Mesenchymal stem cell (in vitro differentiated cells and primary cell): ENCODE results near the gene KIF21A.
A peak's percentile ranks its signal among the peaks of the same experiment; 100 is the strongest.

Experiments
- DNase-seq: peaks from one replicate; pipeline ENCODE4 v3.0.0-alpha.2; 2013
- H2AFZ ChIP-seq: one replicate; pipeline ENCODE4 v1.6.1; 2013; ENCODE audit warnings: low read depth, mild to moderate bottlenecking, control low read depth, inconsistent platforms, low read length, moderate library complexity
- H2AK5ac ChIP-seq: 2 replicates; pipeline ENCODE4 v1.6.1; 2013; ENCODE audit warnings: low read length, moderate library complexity, mild to moderate bottlenecking, inconsistent platforms; ENCODE audit not compliant: severe bottlenecking
- H2BK120ac ChIP-seq: one replicate; pipeline ENCODE4 v1.6.1; 2013; ENCODE audit warnings: low read depth, mild to moderate bottlenecking, inconsistent platforms, low read length, moderate library complexity
- H2BK12ac ChIP-seq, 2 experiments: one replicate each; pipeline ENCODE4 v1.6.1; 2013; ENCODE audit warnings: inconsistent platforms in 2 of 2, low read length in 2 of 2, mild to moderate bottlenecking in 2 of 2, moderate library complexity in 2 of 2, control low read depth in 1 of 2
- H2BK15ac ChIP-seq: one replicate; pipeline ENCODE4 v1.6.1; 2013; ENCODE audit warnings: mild to moderate bottlenecking, low read depth, inconsistent platforms; ENCODE audit not compliant: poor library complexity, severe bottlenecking
- H2BK5ac ChIP-seq: 2 replicates; pipeline ENCODE4 v1.6.1; 2013; ENCODE audit warnings: low read depth, mild to moderate bottlenecking, low read length, control low read depth, inconsistent platforms; ENCODE audit not compliant: poor library complexity, severe bottlenecking
- H3K14ac ChIP-seq, 2 experiments: one replicate each; pipeline ENCODE4 v1.6.1; 2013; ENCODE audit warnings: inconsistent platforms in 2 of 2, low read length in 2 of 2, control low read depth in 1 of 2, mild to moderate bottlenecking in 1 of 2, moderate library complexity in 1 of 2
- H3K18ac ChIP-seq, 2 experiments: one replicate each; pipeline ENCODE4 v1.6.1; 2013; ENCODE audit warnings: inconsistent platforms in 2 of 2, low read length in 2 of 2, control low read depth in 1 of 2, low read depth in 1 of 2, mild to moderate bottlenecking in 1 of 2
- H3K23ac ChIP-seq, 2 experiments: one replicate each; pipeline ENCODE4 v1.6.1; 2013; ENCODE audit warnings: inconsistent platforms in 2 of 2, low read length in 2 of 2, mild to moderate bottlenecking in 2 of 2, moderate library complexity in 2 of 2, control low read depth in 1 of 2
- H3K27ac ChIP-seq: 2 replicates; pipeline ENCODE4 v1.5.1; 2013; ENCODE audit warnings: mild to moderate bottlenecking, moderate library complexity, low read length, control low read depth, inconsistent platforms; ENCODE audit not compliant: poor library complexity, severe bottlenecking
- H3K27me3 ChIP-seq, 2 experiments: 2 replicates each; pipeline versions ENCODE4 v1.6.1 to v1.7.0; 2013; ENCODE audit warnings: low read length in 2 of 2, mild to moderate bottlenecking in 2 of 2, moderate library complexity in 2 of 2, control low read depth in 1 of 2, inconsistent platforms in 1 of 2; ENCODE audit not compliant: control insufficient read depth in 1 of 2, insufficient read depth in 1 of 2
- H3K36me3 ChIP-seq, 2 experiments: 2 replicates each; pipeline versions ENCODE4 v1.6.1 to v1.7.0; 2013; ENCODE audit warnings: low read length in 2 of 2, control low read depth in 1 of 2, inconsistent platforms in 1 of 2, low read depth in 1 of 2, mild to moderate bottlenecking in 1 of 2; ENCODE audit not compliant: insufficient read depth in 2 of 2, control insufficient read depth in 1 of 2
- H3K4ac ChIP-seq, 2 experiments: one replicate each; pipeline ENCODE4 v1.6.1; 2013; ENCODE audit warnings: inconsistent platforms in 2 of 2, low read length in 2 of 2, mild to moderate bottlenecking in 2 of 2, moderate library complexity in 2 of 2, control low read depth in 1 of 2, low read depth in 1 of 2
- H3K4me1 ChIP-seq: 2 replicates; pipeline ENCODE4 v1.6.1; 2013; ENCODE audit warnings: low read depth, low read length, control low read depth; ENCODE audit not compliant: control insufficient read depth, insufficient read depth
- H3K4me2 ChIP-seq: 2 replicates; pipeline ENCODE4 v1.6.1; 2013; ENCODE audit warnings: low read length, mild to moderate bottlenecking, inconsistent platforms; ENCODE audit not compliant: poor library complexity, severe bottlenecking
- H3K4me3 ChIP-seq, 2 experiments: 2 replicates each; pipeline versions ENCODE4 v1.5.1 to v1.7.0; 2013; ENCODE audit warnings: low read length in 2 of 2, mild to moderate bottlenecking in 2 of 2, control low read depth in 1 of 2, low read depth in 1 of 2; ENCODE audit not compliant: insufficient read depth in 1 of 2
- H3K79me1 ChIP-seq: replicated peaks from 2 replicates; pipeline ENCODE4 v1.6.1; 2013; ENCODE audit warnings: mild to moderate bottlenecking, control low read depth, low read length, inconsistent platforms; ENCODE audit not compliant: poor library complexity, severe bottlenecking
- H3K9ac ChIP-seq: 2 replicates; pipeline ENCODE4 v1.7.0; 2013; ENCODE audit warnings: mild to moderate bottlenecking, low read length, moderate library complexity
- H3K9me3 ChIP-seq: 2 replicates; pipeline ENCODE4 v1.7.0; 2013; ENCODE audit warnings: mild to moderate bottlenecking, low read length; ENCODE audit not compliant: control insufficient read depth
- H4K8ac ChIP-seq: one replicate; pipeline ENCODE4 v1.6.1; 2013; ENCODE audit warnings: inconsistent platforms, mild to moderate bottlenecking, low read length, moderate library complexity
- H4K91ac ChIP-seq: one replicate; pipeline ENCODE4 v1.6.1; 2013; ENCODE audit warnings: mild to moderate bottlenecking, low read length, inconsistent platforms
- WGBS: methylation state at CpG from one replicate; pipeline ENCODE4 v1.1.7; 2013; ENCODE audit warnings: mixed read lengths; 5-methylcytosine and 5-hydroxymethylcytosine counted together

Gene KIF21A

GRCh38 chr12:39309516-39309915 is 133.4 kb downstream of the KIF21A start:
- Histone ChIP-seq H3K9ac (no peak overlapping the region), H2BK120ac (no peak overlapping the region), H2AK5ac (no peak overlapping the region), H2AFZ (no peak overlapping the region), H2BK15ac (no peak overlapping the region), H3K4me2 (no peak overlapping the region), H2BK5ac (no peak overlapping the region), H3K4me3 (no peak overlapping the region), H4K8ac (no peak overlapping the region), H3K36me3 (peaks cover 0 to 3% of the 10 kb centered on the region in 2 experiments), H4K91ac (no peak overlapping the region), H3K27me3 (no peaks in the 10 kb centered on the region), H3K23ac (no peak overlapping the region), H2BK12ac (no peak overlapping the region), H3K4ac (no peak overlapping the region), H3K4me1 (no peaks in the 10 kb centered on the region), H3K27ac (no peak overlapping the region), H3K14ac (no peak overlapping the region), H3K9me3 (no peaks in the 10 kb centered on the region), H3K79me1 (no peaks in the 10 kb centered on the region), H3K18ac (no peak overlapping the region)
- no peak for DNase-seq
- 83% methylated on average over 3 of the region's 4 CpGs for WGBS

- Histone ChIP-seq H3K27me3 (no peaks in the 10 kb centered on the region), H2BK5ac (no peak overlapping the region), H2BK15ac (no peak overlapping the region), H3K36me3 (peaks cover 0 to 3% of the 10 kb centered on the region in 2 experiments), H3K4me1 (no peaks in the 10 kb centered on the region), H2BK12ac (no peak overlapping the region), H3K23ac (no peak overlapping the region), H3K79me1 (no peaks in the 10 kb centered on the region), H3K4ac (no peak overlapping the region), H2AFZ (no peak overlapping the region), H3K18ac (no peak overlapping the region), H3K14ac (no peak overlapping the region), H2AK5ac (no peak overlapping the region), H3K9me3 (no peaks in the 10 kb centered on the region), H4K91ac (no peak overlapping the region), H3K4me2 (no peak overlapping the region), H4K8ac (no peak overlapping the region), H3K4me3 (no peak overlapping the region), H3K27ac (no peak overlapping the region), H2BK120ac (peak overlapping the region; percentile 34), H3K9ac (no peak overlapping the region)
- no peak for DNase-seq
Observed at GRCh38 chr12:39301422-39301821, 141.5 kb downstream of the KIF21A start.

GRCh38 chr12:39300799-39301198 is 142.1 kb downstream of the KIF21A start:
- Histone ChIP-seq H3K14ac (no peak overlapping the region), H3K27ac (no peak overlapping the region), H3K4ac (no peak overlapping the region), H3K4me3 (no peak overlapping the region), H2BK5ac (no peak overlapping the region), H3K79me1 (no peaks in the 10 kb centered on the region), H4K91ac (no peak overlapping the region), H3K9ac (no peak overlapping the region), H2BK12ac (no peak overlapping the region), H3K36me3 (peaks cover 0 to under 1% of the 10 kb centered on the region in 2 experiments), H2AK5ac (no peak overlapping the region), H3K23ac (no peak overlapping the region), H3K4me2 (no peak overlapping the region), H3K4me1 (no peaks in the 10 kb centered on the region), H2BK15ac (no peak overlapping the region), H2BK120ac (no peak overlapping the region), H3K9me3 (no peaks in the 10 kb centered on the region), H3K27me3 (no peaks in the 10 kb centered on the region), H2AFZ (no peak overlapping the region), H4K8ac (no peak overlapping the region), H3K18ac (no peak overlapping the region)
- 100% methylated on average over 1 of the region's 2 CpGs for WGBS
- peak; percentile 2 for DNase-seq

- H2BK12ac ChIP-seq: no peak overlapping the region
- no peak overlapping the region for H3K27ac ChIP-seq
- H3K9ac ChIP-seq: no peak overlapping the region
- no peak overlapping the region for H2BK120ac ChIP-seq
- H3K27me3 ChIP-seq: no peaks in the 10 kb centered on the region
- H4K8ac ChIP-seq: no peak overlapping the region
- WGBS: 0% methylated on average over 1 of the region's 1 CpG
- H2BK15ac ChIP-seq: no peak overlapping the region
- H3K36me3 ChIP-seq: no peaks in the 10 kb centered on the region
- no peak overlapping the region for H2AFZ ChIP-seq
- no peak overlapping the region for H4K91ac ChIP-seq
- no peak overlapping the region for H2BK5ac ChIP-seq
- H3K18ac ChIP-seq: no peak overlapping the region
- peak; percentile 23 for DNase-seq
- no peak overlapping the region for H3K4me2 ChIP-seq
- H2AK5ac ChIP-seq: no peak overlapping the region
- no peak overlapping the region for H3K23ac ChIP-seq
- H3K4me3 ChIP-seq: no peak overlapping the region
- H3K79me1 ChIP-seq: no peaks in the 10 kb centered on the region
- no peaks in the 10 kb centered on the region for H3K4me1 ChIP-seq
- no peak overlapping the region for H3K4ac ChIP-seq
- no peak overlapping the region for H3K14ac ChIP-seq
- H3K9me3 ChIP-seq: no peaks in the 10 kb centered on the region
Observed at GRCh38 chr12:39297891-39298290, 145.0 kb downstream of the KIF21A start.
